Calu3 (cell line): ENCODE measurements around the gene EME2. TPM values are rescaled to one million over a fixed set of nuclear protein-coding genes. Genes with fewer than 3 reads are reported as not detected.

Experiments used
- BruUV-seq: library from RNA; stranded (reverse); fragments of 400-500 nt; replicated peaks from 2 replicates; lab custom pipeline; 2021; lab: Mats Ljungman, UMichigan
- CTCF ChIA-PET: fragments of 300-600 bp; sonication (Branson Sonifier 250); formaldehyde crosslinking; loops from one replicate; lab custom pipeline; 2022; ENCODE audit warnings: antibody characterized with exemption; lab: Charles Lee
- DNase-seq: peaks from one replicate; pipeline ENCODE4 v3.0.0; 2022
- H3K27ac Mint-ChIP-seq: one replicate; pipeline ENCODE4 v1.8.0; 2022; ENCODE audit warnings: mixed read lengths; ENCODE audit not compliant: unreplicated experiment
- H3K27me3 Mint-ChIP-seq: one replicate; pipeline ENCODE4 v1.8.0; 2022; ENCODE audit warnings: mixed read lengths; ENCODE audit not compliant: unreplicated experiment
- H3K36me3 Mint-ChIP-seq: one replicate; pipeline ENCODE4 v1.8.0; 2022; ENCODE audit warnings: mild to moderate bottlenecking, moderate library complexity, mixed read lengths; ENCODE audit not compliant: insufficient read depth, unreplicated experiment
- H3K4me1 Mint-ChIP-seq: one replicate; pipeline ENCODE4 v1.8.0; 2022; ENCODE audit warnings: mild to moderate bottlenecking, low read depth, mixed read lengths; ENCODE audit not compliant: unreplicated experiment
- H3K4me3 Mint-ChIP-seq: one replicate; pipeline ENCODE4 v1.8.0; 2022; ENCODE audit warnings: mild to moderate bottlenecking, low read depth, moderate library complexity, mixed read lengths; ENCODE audit not compliant: unreplicated experiment
- H3K9me3 Mint-ChIP-seq: one replicate; pipeline ENCODE4 v1.8.0; 2022; ENCODE audit warnings: low read depth, mixed read lengths; ENCODE audit not compliant: unreplicated experiment
- CTCF ChIP-seq: fragments of 200-600 bp; IDR thresholded peaks from one replicate; pipeline ENCODE4 v1.8.0; 2022; ENCODE audit warnings: antibody characterized with exemption; ENCODE audit not compliant: unreplicated experiment
- intact Hi-C: fragments of 100-400 bp; cut with micrococcal nuclease; formaldehyde crosslinking; loops from one replicate; pipeline ENCODE4 v1.10.0; 2022; ENCODE audit not compliant: unreplicated experiment
- total RNA-seq: library from RNA; stranded (reverse); gene quantifications from 2 replicates; pipeline ENCODE4 v1.2.3, GENCODE V29; 2022

EME2 gene
- total RNA-seq, 1 experiment from 2014 or later = 30.8 TPM

- no peak for DNase-seq
- H3K27me3 Mint-ChIP-seq = no peaks in the 10 kb centered on the region
- peaks cover 49% of the 10 kb centered on the region for H3K36me3 Mint-ChIP-seq
- intact Hi-C loops = no loop called here
- no peaks in the 10 kb centered on the region for H3K4me1 Mint-ChIP-seq
- TF ChIP-seq CTCF = no peak
- no peaks in the 10 kb centered on the region for H3K9me3 Mint-ChIP-seq
- H3K4me3 Mint-ChIP-seq = no peak overlapping the region
- CTCF ChIA-PET = interaction anchor here (0.9 kb wide), 1 partner anchor 31 kb away, joined by 5 read pairs; no protein-coding TSS in a partner anchor
- no TSS peak for BruUV-seq
- H3K27ac Mint-ChIP-seq = no peak overlapping the region
Measured at GRCh38 chr16:1754204-1754603, 18.4 kb upstream of the EME2 start.

GRCh38 chr16:1757714-1758461 lies 14.7 kb upstream of the EME2 start:
- H3K4me1 Mint-ChIP-seq = no peaks in the 10 kb centered on the region
- TF ChIP-seq CTCF = no peak
- no TSS peak for BruUV-seq
- peaks cover 67% of the 10 kb centered on the region for H3K36me3 Mint-ChIP-seq
- intact Hi-C loops = no loop called here
- H3K9me3 Mint-ChIP-seq = no peaks in the 10 kb centered on the region
- H3K27ac Mint-ChIP-seq = no peak overlapping the region
- no peaks in the 10 kb centered on the region for H3K27me3 Mint-ChIP-seq
- H3K4me3 Mint-ChIP-seq = no peak overlapping the region
- CTCF ChIA-PET = no interaction called here
- no peak for DNase-seq

- intact Hi-C loops = no loop called here
- Mint-ChIP-seq H3K27me3 (no peaks in the 10 kb centered on the region), H3K36me3 (peaks cover 67% of the 10 kb centered on the region), H3K4me1 (no peaks in the 10 kb centered on the region), H3K9me3 (no peaks in the 10 kb centered on the region), H3K27ac (no peak overlapping the region), H3K4me3 (no peak overlapping the region)
- BruUV-seq = no TSS peak
- CTCF ChIA-PET = no interaction called here
- no peak for TF ChIP-seq CTCF
- no peak for DNase-seq
Measured at GRCh38 chr16:1758923-1759322, 13.7 kb upstream of the EME2 start.

GRCh38 chr16:1759511-1759910 lies 13.1 kb upstream of the EME2 start:
- no peak overlapping the region for H3K4me3 Mint-ChIP-seq
- no peak overlapping the region for H3K27ac Mint-ChIP-seq
- intact Hi-C loops = no loop called here
- CTCF ChIA-PET = no interaction called here
- BruUV-seq = no TSS peak
- H3K27me3 Mint-ChIP-seq = no peaks in the 10 kb centered on the region
- peaks cover 61% of the 10 kb centered on the region for H3K36me3 Mint-ChIP-seq
- TF ChIP-seq CTCF = no peak
- H3K9me3 Mint-ChIP-seq = no peaks in the 10 kb centered on the region
- DNase-seq = no peak
- H3K4me1 Mint-ChIP-seq = no peaks in the 10 kb centered on the region
